Smooth muscle cell (in vitro differentiated cells): ENCODE measurements around the gene PCDHB8. TPM values are rescaled to one million over a fixed set of nuclear protein-coding genes. Genes with fewer than 3 reads are reported as not detected.
A peak's percentile ranks its signal among the peaks of the same experiment; 100 is the strongest.
"Not testable (repeated sequence)": the region's sequence is repeated elsewhere in the genome, so short reads cannot be mapped to it uniquely, and the experiment has no call there.

Source experiments
- DNase-seq: peaks from one replicate; lab custom pipeline; 2025; ENCODE audit not compliant: unreplicated experiment; lab: John Stamatoyannopoulos, UW
- H2AFZ ChIP-seq: fragments of 200-600 bp; sonication (generic); 2 replicates; pipeline ENCODE4 v1.6.0; 2016; ENCODE audit warnings: antibody characterized with exemption, low read depth, mild to moderate bottlenecking
- H3F3A ChIP-seq: fragments of 200-600 bp; sonication (generic); 2 replicates; pipeline ENCODE4 v1.6.0; 2017; ENCODE audit warnings: antibody characterized with exemption, low read depth
- H3K27ac ChIP-seq: fragments of 200-600 bp; sonication (generic); 2 replicates; pipeline ENCODE4 v1.5.1; 2016; ENCODE audit warnings: low read depth, mild to moderate bottlenecking
- H3K27me3 ChIP-seq: fragments of 200-600 bp; sonication (generic); 2 replicates; pipeline ENCODE4 v1.6.1; 2016; ENCODE audit warnings: low read depth, mild to moderate bottlenecking
- H3K36me3 ChIP-seq: fragments of 200-600 bp; sonication (generic); 2 replicates; pipeline ENCODE4 v1.5.1; 2016; ENCODE audit warnings: low read depth
- H3K4me1 ChIP-seq: fragments of 200-600 bp; sonication (generic); 2 replicates; pipeline ENCODE4 v1.5.1; 2016; ENCODE audit warnings: low read depth
- H3K4me2 ChIP-seq: fragments of 200-600 bp; sonication (generic); 2 replicates; pipeline ENCODE4 v1.6.0; 2016; ENCODE audit warnings: mild to moderate bottlenecking
- H3K4me3 ChIP-seq: fragments of 200-600 bp; sonication (generic); 2 replicates; pipeline ENCODE4 v1.5.1; 2016; ENCODE audit warnings: mild to moderate bottlenecking
- H3K79me2 ChIP-seq: fragments of 200-600 bp; sonication (generic); 2 replicates; pipeline ENCODE4 v1.6.0; 2016; ENCODE audit warnings: low read depth, mild to moderate bottlenecking
- H3K9ac ChIP-seq: fragments of 200-600 bp; sonication (generic); 2 replicates; pipeline ENCODE4 v1.6.0; 2016; ENCODE audit warnings: low read depth
- H3K9me3 ChIP-seq: fragments of 200-600 bp; sonication (generic); replicated peaks from 2 replicates; pipeline ENCODE4 v1.5.1; 2016; ENCODE audit warnings: low read depth
- H4K20me1 ChIP-seq: fragments of 200-600 bp; sonication (generic); 2 replicates; pipeline ENCODE4 v1.6.0; 2016; ENCODE audit warnings: low read depth
- WGBS: methylation state at CpG from one replicate; pipeline ENCODE4 v1.1.7; 2016; ENCODE audit warnings: low lambda C conversion rate; 5-methylcytosine and 5-hydroxymethylcytosine counted together
- polyA plus RNA-seq: library from polyadenylated mRNA; unstranded; fragments of >200 nt; fragmentation: Nextera tagmentation; extraction: Ambion mirVana; gene quantifications from 2 replicates; pipeline ENCODE4 v1.2.1, GENCODE V29; 2016
- total RNA-seq: library from RNA; depleted of rRNA; stranded (reverse); fragments of >200 nt; gene quantifications from 2 replicates; pipeline ENCODE4 v1.2.3, GENCODE V29; 2014
- TF ChIP-seq, protein P1 (sequence below): fragments of 200-600 bp; sonication (generic); IDR thresholded peaks from 2 replicates; pipeline ENCODE4 v1.5.1; 2017; ENCODE audit warnings: borderline replicate concordance, mild to moderate bottlenecking, antibody characterized with exemption; ENCODE audit not compliant: insufficient read depth, poor library complexity, severe bottlenecking

Gene PCDHB8
- total RNA-seq (0.90 and 3.5 TPM in 2 replicates), polyA plus RNA-seq (0.25 and 1.1 TPM in 2 replicates)

GRCh38 chr5:141177577-141178191 lies at the start of gene PCDHB8:
Gene PCDHB8 (plus strand): TSS chr5:141177790. CDS start chr5:141178035, 245 bp downstream.
- 65% methylated on average over 18 of the region's 18 CpGs for WGBS
- not testable (repeated sequence) for DNase-seq, H3K9ac ChIP-seq, H3K27me3 ChIP-seq, H3F3A ChIP-seq, H3K4me3 ChIP-seq, H3K79me2 ChIP-seq, H3K36me3 ChIP-seq, H3K9me3 ChIP-seq, H2AFZ ChIP-seq, H4K20me1 ChIP-seq, H3K4me2 ChIP-seq, H3K4me1 ChIP-seq, H3K27ac ChIP-seq

DNA sequence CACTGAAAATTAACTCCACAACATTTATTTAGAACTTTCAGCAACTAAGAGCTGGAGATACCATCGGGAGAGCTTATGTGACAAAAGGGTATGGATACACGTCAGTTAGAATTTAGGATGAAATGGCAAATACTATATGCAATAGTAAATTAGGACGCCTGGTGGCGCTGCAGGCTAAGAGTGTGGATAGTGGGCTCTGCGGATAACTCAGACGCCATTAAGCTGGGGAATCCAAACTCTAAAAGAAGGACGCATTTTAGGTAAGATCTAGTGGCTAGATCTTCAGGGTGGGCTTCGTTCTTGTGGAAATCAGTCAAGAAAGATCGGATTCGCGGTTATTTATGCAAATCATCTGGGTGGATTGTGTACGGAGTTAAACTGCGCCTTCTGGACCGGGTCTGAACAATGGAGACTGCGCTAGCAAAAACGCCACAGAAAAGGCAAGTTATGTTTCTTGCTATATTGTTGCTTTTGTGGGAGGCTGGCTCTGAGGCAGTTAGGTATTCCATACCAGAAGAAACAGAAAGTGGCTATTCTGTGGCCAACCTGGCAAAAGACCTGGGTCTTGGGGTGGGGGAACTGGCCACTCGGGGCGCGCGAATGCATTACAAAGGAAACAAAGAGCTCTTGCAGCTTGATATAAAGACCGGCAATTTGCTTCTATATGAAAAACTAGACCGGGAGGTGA lies 42.4 kb upstream of the PCDHB8 start, which contains the start of gene PCDHB5:
TSS of gene PCDHB5 (plus strand) at position 177 of the 688 bp plus-strand sequence. CDS start at position 406, 229 bp downstream.
- Histone ChIP-seq H3K79me2 (no peaks in the 10 kb centered on the region), H3F3A (no peaks in the 10 kb centered on the region), H3K27ac (no peak within 1 kb of the TSS), H3K27me3 (no peaks in the 10 kb centered on the region), H3K36me3 (no peaks in the 10 kb centered on the region), H3K9me3 (peaks cover 4% of the 10 kb centered on the region), H3K4me1 (no peaks in the 10 kb centered on the region), H3K4me3 (peak within 1 kb of the TSS; percentile 60), H3K4me2 (peak within 1 kb of the TSS; percentile 76), H2AFZ (peak within 1 kb of the TSS; percentile 93), H3K9ac (peak within 1 kb of the TSS; percentile 60), H4K20me1 (no peaks in the 10 kb centered on the region)
- WGBS, result 42% methylated on average over 22 of the region's 22 CpGs
- DNase-seq, result no peak
- TF ChIP-seq, protein P1, sequence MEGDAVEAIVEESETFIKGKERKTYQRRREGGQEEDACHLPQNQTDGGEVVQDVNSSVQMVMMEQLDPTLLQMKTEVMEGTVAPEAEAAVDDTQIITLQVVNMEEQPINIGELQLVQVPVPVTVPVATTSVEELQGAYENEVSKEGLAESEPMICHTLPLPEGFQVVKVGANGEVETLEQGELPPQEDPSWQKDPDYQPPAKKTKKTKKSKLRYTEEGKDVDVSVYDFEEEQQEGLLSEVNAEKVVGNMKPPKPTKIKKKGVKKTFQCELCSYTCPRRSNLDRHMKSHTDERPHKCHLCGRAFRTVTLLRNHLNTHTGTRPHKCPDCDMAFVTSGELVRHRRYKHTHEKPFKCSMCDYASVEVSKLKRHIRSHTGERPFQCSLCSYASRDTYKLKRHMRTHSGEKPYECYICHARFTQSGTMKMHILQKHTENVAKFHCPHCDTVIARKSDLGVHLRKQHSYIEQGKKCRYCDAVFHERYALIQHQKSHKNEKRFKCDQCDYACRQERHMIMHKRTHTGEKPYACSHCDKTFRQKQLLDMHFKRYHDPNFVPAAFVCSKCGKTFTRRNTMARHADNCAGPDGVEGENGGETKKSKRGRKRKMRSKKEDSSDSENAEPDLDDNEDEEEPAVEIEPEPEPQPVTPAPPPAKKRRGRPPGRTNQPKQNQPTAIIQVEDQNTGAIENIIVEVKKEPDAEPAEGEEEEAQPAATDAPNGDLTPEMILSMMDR, result peak; percentile 49

DNA sequence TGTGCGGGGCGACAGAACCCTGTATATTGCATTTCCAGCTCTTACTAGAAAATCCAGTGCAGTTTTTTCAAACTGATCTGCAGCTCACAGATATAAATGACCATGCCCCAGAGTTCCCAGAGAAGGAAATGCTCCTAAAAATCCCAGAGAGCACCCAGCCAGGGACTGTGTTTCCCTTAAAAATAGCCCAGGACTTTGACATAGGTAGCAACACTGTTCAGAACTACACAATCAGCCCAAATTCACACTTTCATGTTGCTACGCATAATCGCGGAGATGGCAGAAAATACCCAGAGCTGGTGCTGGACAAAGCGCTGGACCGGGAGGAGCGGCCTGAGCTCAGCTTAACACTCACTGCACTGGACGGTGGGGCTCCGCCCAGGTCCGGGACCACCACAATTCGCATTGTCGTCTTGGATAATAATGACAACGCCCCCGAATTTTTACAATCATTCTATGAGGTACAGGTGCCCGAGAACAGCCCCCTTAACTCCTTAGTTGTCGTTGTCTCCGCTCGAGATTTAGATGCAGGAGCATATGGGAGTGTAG lies 41.8 kb upstream of the PCDHB8 start:
- H3K36me3 ChIP-seq, result no peaks in the 10 kb centered on the region
- peak overlapping the region; percentile 60 for H3K9ac ChIP-seq
- H3K27ac ChIP-seq, result no peak overlapping the region
- DNase-seq, result no peak
- TF ChIP-seq, protein P1, result no peak
- no peaks in the 10 kb centered on the region for H3F3A ChIP-seq
- H3K4me1 ChIP-seq, result no peaks in the 10 kb centered on the region
- H3K27me3 ChIP-seq, result no peaks in the 10 kb centered on the region
- peaks cover 4% of the 10 kb centered on the region for H3K9me3 ChIP-seq
- 74% methylated on average over 19 of the region's 19 CpGs for WGBS
- peak overlapping the region; percentile 93 for H2AFZ ChIP-seq
- H4K20me1 ChIP-seq, result no peaks in the 10 kb centered on the region
- H3K4me2 ChIP-seq, result peak overlapping the region; percentile 76
- no peaks in the 10 kb centered on the region for H3K79me2 ChIP-seq
- peak overlapping the region; percentile 60 for H3K4me3 ChIP-seq

DNA sequence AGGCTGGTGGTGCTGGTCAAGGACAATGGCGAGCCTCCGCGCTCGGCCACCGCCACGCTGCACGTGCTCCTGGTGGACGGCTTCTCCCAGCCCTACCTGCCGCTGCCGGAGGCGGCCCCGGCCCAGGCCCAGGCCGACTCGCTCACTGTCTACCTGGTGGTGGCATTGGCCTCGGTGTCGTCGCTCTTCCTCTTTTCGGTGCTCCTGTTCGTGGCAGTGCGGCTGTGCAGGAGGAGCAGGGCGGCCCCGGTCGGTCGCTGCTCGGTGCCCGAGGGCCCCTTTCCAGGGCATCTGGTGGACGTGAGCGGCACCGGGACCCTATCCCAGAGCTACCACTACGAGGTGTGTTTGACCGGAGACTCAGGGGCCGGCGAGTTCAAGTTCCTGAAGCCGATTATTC lies 40.2 kb upstream of the PCDHB8 start:
- H4K20me1 ChIP-seq, H3K4me1 ChIP-seq, H2AFZ ChIP-seq, H3K4me3 ChIP-seq, H3F3A ChIP-seq, H3K27me3 ChIP-seq, H3K9me3 ChIP-seq, H3K9ac ChIP-seq, H3K79me2 ChIP-seq, DNase-seq, H3K27ac ChIP-seq, H3K36me3 ChIP-seq, H3K4me2 ChIP-seq: not testable (repeated sequence)
- 97% methylated on average over 34 of the region's 34 CpGs for WGBS
